SH-SY5Y (cell line): ENCODE measurements around the gene CYTH4.

Source experiments
- GATA2 ChIP-seq: IDR thresholded peaks from 2 replicates; pipeline ENCODE4 v1.6.1; 2011; ENCODE audit warnings: mild to moderate bottlenecking, low read depth, low read length
- GATA3 ChIP-seq: IDR thresholded peaks from 2 replicates; pipeline ENCODE4 v1.6.1; 2011; ENCODE audit warnings: low read depth, mild to moderate bottlenecking, low read length, moderate library complexity

Gene CYTH4, protein sequence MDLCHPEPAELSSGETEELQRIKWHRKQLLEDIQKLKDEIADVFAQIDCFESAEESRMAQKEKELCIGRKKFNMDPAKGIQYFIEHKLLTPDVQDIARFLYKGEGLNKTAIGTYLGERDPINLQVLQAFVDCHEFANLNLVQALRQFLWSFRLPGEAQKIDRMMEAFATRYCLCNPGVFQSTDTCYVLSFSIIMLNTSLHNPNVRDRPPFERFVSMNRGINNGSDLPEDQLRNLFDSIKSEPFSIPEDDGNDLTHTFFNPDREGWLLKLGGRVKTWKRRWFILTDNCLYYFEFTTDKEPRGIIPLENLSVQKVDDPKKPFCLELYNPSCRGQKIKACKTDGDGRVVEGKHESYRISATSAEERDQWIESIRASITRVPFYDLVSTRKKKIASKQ

GRCh38 chr22:37282385-37282677 lies at the start of gene CYTH4:
Gene CYTH4 (plus strand): TSS chr22:37282508. CDS start chr22:37282570, 62 bp downstream.
- TF ChIP-seq GATA2 (no peak), GATA3 (no peak)

DNA sequence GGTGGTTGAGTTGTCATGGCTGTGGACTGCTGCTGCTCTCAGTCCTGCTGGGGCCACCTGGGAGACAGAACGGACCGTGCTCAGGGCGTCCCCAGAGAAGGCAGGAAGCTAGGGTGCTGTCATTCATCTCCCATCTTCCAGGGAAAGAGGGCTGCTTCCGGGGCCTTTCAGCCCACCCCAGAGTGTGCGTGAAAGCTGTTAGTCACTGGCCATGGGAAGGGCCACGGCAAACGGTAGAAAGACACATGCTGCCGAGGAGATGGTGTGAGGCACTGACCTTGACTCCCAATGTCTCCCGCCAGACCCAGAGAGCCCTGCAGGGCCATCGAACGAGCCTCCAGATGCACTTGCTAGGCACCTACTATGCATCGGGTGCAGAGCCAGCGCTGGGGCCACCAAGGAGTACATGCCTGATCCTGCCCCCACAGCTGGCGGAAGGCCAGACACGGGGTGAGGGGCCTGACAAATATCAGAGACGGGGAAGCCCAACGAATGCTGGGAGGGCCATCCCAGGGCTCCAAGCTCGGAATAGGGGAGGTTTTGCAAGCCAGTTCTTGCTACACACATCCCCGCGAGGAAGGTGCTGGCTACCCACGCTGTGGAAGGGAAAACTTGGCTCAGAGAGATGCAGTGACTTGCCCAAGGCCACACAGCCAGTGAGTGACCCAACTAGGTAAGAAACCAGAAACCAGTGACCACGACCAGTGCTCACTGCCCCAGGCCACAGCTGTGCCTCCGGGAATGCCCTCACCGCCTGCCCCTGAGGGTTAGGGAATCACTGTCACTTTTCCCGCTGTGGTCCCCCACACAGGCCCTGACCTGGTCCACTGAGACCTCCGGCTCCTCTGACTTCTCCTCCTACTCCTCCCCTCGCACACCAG lies 48.3 kb upstream of the CYTH4 start:
- TF ChIP-seq GATA2: no peak
- no peak for TF ChIP-seq GATA3

DNA sequence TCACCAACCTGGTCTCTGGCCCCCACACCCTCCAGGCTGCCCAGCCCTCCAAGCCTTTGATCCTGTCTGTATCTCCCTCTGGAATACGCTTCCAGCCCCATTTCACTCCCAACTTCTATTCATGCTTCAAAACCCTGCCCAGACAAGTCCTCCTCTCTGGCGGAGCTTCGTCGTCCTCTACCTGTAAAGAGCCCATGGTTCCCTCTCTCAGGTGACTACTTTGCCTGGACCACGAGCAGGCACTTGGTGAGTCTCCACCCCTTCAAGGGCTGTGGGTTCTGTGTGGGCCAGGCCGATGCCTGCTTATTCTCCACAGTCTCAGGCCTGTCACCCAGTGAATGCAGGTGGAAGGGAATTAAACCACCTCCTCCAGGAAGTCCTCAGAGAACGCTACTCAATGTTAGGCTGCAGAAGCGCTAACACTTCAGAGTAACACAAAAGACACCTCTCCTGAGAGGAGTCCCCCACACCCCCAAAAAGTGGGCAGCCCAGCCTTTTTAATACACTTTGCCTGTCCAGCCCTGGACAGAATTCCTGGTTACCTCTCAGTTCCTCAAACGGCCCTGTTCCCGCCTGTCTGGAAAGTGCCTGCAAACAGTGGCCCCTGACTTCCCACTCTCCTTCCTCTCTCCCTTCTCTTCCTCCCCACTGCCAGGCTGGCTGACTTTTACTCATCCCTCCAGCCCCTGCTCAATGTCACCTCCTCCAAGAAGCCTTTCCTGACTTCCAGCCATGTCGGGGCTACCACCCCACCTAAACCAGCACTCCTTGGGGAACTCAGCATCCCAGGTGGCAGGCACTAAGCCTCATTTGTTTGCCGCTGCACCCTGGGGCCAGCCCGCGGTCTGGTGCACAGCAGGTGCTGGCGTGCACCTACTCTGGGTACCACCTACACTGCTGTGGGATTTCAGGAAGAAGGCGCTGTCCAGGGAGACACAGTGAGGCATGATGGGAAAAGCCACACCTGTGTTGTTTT lies 47.3 kb upstream of the CYTH4 start:
- TF ChIP-seq GATA2: no peak
- no peak for TF ChIP-seq GATA3

DNA sequence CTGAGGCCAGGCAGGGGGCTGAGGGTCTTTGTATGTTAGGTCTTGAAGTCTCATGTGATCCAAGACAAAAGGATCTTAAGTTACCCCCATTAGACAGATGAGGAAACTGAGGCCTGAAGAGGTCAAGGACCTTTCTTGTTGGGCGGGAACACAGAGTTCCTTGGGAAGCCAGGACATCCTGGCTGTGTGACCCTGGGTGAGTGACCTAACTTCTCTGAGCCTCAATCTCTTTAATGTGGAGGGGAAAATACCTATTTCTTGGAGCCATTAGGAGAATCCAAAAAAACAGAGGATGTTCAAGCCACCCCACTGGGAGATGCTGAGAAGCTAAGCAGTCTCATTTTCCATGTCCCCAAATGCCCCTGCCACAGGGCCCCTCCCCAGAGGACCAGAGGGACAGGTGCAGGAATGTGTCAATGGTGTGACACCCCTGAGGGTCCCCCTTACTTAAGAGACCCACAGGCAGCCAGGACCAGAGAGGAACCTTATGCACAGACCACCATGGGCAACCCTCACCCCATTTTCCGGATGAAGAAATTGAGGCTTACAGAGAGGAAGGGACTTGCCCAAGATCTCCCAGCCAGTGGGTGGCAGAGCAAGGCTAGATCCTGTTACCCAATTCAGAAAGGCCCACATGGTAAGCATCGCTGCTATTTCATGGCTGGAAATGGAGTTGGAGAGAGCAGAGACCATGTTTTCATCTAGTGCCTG lies 46.3 kb upstream of the CYTH4 start:
- TF ChIP-seq GATA3 (no peak), GATA2 (no peak)

DNA sequence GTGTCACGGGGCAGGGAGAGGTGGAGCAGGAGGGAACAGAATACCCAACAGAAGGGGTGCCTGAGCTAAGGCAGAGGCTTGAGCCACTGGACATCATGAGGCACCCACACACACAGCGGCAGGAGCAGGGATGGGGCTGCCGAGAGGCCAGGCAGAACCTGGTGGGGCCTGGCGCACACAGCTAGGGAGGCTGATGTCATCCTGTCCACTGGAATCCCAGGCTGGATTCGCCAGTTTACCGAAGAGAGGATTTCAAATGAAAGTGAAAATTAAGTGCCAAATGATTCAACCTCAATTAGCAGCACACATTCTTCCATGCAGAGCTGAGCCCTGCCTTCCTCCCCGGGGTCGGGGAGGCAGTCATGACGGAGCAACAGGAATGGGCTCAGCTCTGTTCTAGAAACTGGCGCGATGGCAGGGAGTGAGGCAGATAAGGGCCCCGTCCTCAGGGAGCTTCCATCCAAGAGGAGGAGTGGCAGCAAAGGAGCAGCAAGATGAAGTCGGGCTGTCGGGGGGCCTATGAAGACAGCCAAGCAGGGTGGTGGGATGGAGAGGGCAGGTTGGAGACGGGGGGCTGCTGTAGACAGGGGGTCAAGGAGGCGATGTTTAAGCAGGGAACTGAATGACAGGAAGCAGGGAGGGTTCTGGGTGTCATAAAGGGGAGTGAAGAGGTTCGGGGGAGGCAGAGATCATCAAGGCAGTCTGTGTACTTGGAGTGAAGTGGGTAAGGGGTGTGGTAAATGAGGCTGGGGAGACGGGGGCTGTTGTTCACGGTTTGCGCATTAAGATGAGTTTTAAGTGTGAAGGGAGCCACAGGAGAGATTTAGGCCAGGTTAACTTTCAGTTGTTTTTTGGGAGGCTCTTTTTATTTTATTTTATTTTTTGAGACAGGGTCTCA lies 44.7 kb upstream of the CYTH4 start:
- no peak for TF ChIP-seq GATA3
- no peak for TF ChIP-seq GATA2

DNA sequence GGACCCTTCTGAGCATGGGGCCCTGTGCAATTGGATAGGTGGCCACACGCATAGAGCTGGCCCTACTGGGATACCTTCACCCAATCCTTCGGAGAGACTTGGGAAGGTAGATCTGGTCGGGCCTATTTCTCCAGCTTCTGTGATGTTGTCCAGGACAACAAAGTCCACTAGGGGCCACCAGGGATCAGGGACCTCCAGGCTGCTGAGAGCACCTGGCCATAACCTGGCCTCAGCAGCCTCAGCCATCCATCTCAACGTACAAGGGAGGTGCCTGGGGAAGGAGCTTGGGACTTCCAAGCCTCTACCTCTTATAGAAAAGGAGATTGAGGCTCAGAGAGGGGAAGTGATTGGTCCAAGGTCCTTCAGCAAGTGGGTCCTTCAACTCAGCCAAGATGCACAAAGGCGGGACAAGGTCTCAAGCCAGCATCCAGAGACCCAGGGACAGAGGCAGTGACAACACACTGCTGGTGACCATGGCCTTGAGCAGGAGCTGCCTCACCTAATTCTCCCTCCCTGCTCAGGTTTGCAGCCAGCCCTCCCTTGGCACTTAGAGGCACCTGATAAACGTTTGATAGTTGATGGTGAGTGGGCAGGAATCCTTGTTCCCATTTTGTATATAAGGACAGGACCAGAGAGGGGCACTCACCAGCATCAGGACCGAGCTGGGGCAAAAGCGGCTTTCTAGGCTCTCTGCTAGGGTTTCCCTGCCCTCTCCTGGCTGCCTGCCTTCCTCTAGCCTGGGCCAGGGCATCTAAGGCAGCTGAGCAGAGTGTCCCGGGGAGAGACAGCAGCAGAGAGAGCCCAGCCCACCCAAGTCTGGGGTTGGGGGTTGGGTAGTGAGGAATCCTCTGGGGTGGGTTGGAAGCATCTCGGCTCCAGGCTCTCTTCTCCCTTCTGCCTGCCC lies 42.7 kb upstream of the CYTH4 start:
- no peak for TF ChIP-seq GATA3
- TF ChIP-seq GATA2: no peak

- no peak for TF ChIP-seq GATA2
- TF ChIP-seq GATA3: no peak
Measured at GRCh38 chr22:37240240-37240940, 41.9 kb upstream of the CYTH4 start.

GRCh38 chr22:37240941-37241320 lies 41.4 kb upstream of the CYTH4 start:
- TF ChIP-seq GATA3: no peak
- no peak for TF ChIP-seq GATA2

- TF ChIP-seq GATA3 (no peak), GATA2 (no peak)
Measured at GRCh38 chr22:37241351-37242142, 40.8 kb upstream of the CYTH4 start.

DNA sequence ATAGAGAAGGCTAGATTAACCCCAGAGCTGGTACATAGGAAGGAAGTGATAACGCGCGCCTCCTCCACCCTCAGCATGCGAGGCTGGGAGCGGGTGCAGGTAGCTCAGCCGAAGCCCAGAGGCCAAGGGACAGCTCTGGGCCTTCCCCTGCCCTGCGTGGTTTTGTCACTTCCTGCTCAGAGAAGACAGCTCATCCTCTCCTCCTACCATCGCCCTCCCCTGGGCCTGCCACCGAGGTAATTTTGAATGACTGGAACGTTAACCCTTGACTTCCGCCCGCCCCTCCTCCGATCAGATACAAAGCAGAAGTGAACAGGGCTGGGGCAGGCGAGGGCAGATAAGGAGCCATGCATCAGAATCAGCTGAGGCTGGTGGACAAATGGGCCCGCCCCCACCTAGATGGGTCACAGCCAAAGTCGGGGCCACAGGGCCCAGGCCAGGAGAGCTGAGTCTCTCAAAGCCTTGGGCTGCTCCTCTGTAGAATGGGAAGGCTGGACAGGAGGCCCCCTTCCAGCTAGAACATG lies 39.9 kb upstream of the CYTH4 start:
- TF ChIP-seq GATA2 (peak; percentile 49; the same call in 1 of the 2 replicates), GATA3 (no peak)
